HEK293T (cell line): Measurements from ENCODE around the gene NFE2L3.
"Not testable (repeated sequence)": the region's sequence is repeated elsewhere in the genome, so short reads cannot be mapped to it uniquely, and the experiment has no call there.

Source experiments
- CTCF ChIA-PET: fragments of 350-600 bp; formaldehyde crosslinking; extraction: SDS; loops from one replicate; lab custom pipeline; 2021; ENCODE audit warnings: antibody characterized with exemption, inconsistent platforms; lab: Yijun Ruan, JAX
- POLR2A ChIA-PET: fragments of 350-600 bp; formaldehyde crosslinking; extraction: SDS; loops from one replicate; lab custom pipeline; 2020; ENCODE audit warnings: antibody characterized with exemption, inconsistent platforms; lab: Yijun Ruan, JAX
- DNase-seq: peaks from one replicate; pipeline ENCODE4 v3.0.0; 2012; ENCODE audit warnings: mixed read lengths; ENCODE audit errors: extremely low spot score
- ARNT ChIP-seq: fragments of 450-650 bp; IDR thresholded peaks from 2 replicates; pipeline ENCODE4 v1.6.1; 2017; ENCODE audit warnings: mild to moderate bottlenecking
- CTBP1 ChIP-seq: fragments of 450-650 bp; IDR thresholded peaks from 2 replicates; pipeline ENCODE4 v1.6.1; 2016; ENCODE audit warnings: borderline replicate concordance
- ELF4 ChIP-seq: fragments of 450-650 bp; IDR thresholded peaks from 2 replicates; pipeline ENCODE4 v1.6.1; 2017; ENCODE audit warnings: antibody characterized with exemption
- FOXA1 ChIP-seq: fragments of 450-650 bp; IDR thresholded peaks from 2 replicates; pipeline ENCODE4 v1.6.1; 2016; ENCODE audit warnings: mild to moderate bottlenecking
- FOXK2 ChIP-seq: fragments of 450-650 bp; IDR thresholded peaks from 2 replicates; pipeline ENCODE4 v1.6.1; 2016; ENCODE audit warnings: mild to moderate bottlenecking
- FOXM1 ChIP-seq: fragments of 450-650 bp; IDR thresholded peaks from 2 replicates; pipeline ENCODE4 v1.6.1; 2017; ENCODE audit warnings: mild to moderate bottlenecking, borderline replicate concordance
- HDGF ChIP-seq: fragments of 450-650 bp; IDR thresholded peaks from 2 replicates; pipeline ENCODE4 v1.6.1; 2017; ENCODE audit warnings: antibody characterized with exemption, borderline replicate concordance
- L3MBTL2 ChIP-seq: fragments of 450-650 bp; conservative IDR thresholded peaks from 2 replicates; pipeline ENCODE4 v1.6.1; 2016; ENCODE audit warnings: mild to moderate bottlenecking
- LEF1 ChIP-seq: fragments of 450-650 bp; IDR thresholded peaks from 2 replicates; pipeline ENCODE4 v1.6.1; 2017; ENCODE audit warnings: mild to moderate bottlenecking, borderline replicate concordance
- NFRKB ChIP-seq: fragments of 450-650 bp; IDR thresholded peaks from 2 replicates; pipeline ENCODE4 v1.6.1; 2016; ENCODE audit warnings: mild to moderate bottlenecking, moderate library complexity
- PKNOX1 ChIP-seq: fragments of 450-650 bp; IDR thresholded peaks from 2 replicates; pipeline ENCODE4 v1.6.1; 2016
- SP1 ChIP-seq: fragments of 450-650 bp; IDR thresholded peaks from 2 replicates; pipeline ENCODE4 v1.6.1; 2017
- TARDBP ChIP-seq: fragments of 450-650 bp; IDR thresholded peaks from 2 replicates; pipeline ENCODE4 v1.6.1; 2016
- ZNF384 ChIP-seq: fragments of 450-650 bp; IDR thresholded peaks from 2 replicates; pipeline ENCODE4 v1.6.1; 2016

Gene NFE2L3

GRCh38 chr7:26151650-26151952 lies 397 bp upstream of the NFE2L3 start:
- CTCF ChIA-PET: interaction anchor here (1.1 kb wide), 1 partner anchor 61 kb away, joined by 4 read pairs; no protein-coding TSS in a partner anchor
- no peak for DNase-seq
- TF ChIP-seq CTBP1 (no peak), PKNOX1 (no peak), NFRKB (no peak)
- POLR2A ChIA-PET: interaction anchor here (0.7 to 1.6 kb wide), 17 partner anchors 9 to 219 kb away, joined by 3 to 13 read pairs (median 4); partner anchors contain the start of genes CBX3 and HNRNPA2B1

DNA sequence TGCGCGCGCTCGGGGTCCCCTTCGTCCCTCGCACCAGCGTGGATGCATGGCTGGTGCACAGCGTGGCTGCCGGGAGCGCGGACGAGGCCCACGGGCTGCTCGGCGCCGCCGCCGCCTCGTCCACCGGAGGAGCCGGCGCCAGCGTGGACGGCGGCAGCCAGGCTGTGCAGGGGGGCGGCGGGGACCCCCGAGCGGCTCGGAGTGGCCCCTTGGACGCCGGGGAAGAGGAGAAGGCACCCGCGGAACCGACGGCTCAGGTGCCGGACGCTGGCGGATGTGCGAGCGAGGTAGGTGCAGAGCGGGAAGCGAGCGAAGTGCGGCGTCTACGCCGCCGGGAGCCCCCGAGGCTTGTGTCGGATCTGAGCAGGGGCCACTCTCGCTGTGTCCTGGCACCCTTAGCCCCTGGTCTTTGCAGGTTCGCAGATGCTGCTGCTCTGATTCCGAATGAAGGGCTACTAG lies 813 bp downstream of the NFE2L3 start:
- DNase-seq: not testable (repeated sequence)
- CTCF ChIA-PET: interaction anchor here (1.1 kb wide), 1 partner anchor 62 kb away, joined by 4 read pairs; no protein-coding TSS in a partner anchor
- POLR2A ChIA-PET: interaction anchor here (0.9 to 1.6 kb wide), 10 partner anchors 7 to 132 kb away, joined by 3 to 13 read pairs (median 4); partner anchors contain the start of gene HNRNPA2B1

DNA sequence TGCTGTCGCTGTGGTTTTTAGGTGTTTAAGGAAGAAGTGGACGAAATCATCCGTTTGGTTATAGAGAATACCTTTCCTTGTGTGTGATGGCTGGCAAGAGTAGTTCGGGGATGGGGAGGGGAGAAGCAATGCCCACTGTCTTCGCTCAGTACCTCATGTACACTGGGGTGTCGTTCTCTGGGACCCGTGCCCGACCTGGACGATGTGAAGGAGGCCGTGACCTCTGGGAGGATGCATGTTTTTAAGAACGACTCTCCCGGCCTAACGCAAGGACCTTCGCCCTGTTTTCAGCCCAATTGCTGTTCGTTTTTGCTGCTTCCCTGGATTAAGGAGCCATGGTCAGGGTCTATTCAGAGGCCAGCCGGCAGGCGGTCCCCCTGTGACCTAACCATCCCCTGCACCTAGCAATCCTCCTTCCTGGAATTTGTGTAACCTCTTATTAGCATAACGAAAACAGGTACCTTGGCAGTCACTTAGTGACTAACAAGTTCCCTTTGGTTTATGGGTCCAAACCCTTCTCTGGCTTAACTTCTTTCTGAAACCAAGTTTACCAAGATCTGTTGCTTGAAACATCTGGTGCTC lies 1.3 kb downstream of the NFE2L3 start:
- ChIA-PET CTCF (no interaction called here), POLR2A (no interaction called here)
- TF ChIP-seq HDGF: no peak
- TF ChIP-seq CTBP1: no peak
- DNase-seq: no peak

GRCh38 chr7:26153823-26154783 lies 2.1 kb downstream of the NFE2L3 start:
- ChIA-PET POLR2A (no interaction called here), CTCF (no interaction called here)
- no peak for DNase-seq

DNA sequence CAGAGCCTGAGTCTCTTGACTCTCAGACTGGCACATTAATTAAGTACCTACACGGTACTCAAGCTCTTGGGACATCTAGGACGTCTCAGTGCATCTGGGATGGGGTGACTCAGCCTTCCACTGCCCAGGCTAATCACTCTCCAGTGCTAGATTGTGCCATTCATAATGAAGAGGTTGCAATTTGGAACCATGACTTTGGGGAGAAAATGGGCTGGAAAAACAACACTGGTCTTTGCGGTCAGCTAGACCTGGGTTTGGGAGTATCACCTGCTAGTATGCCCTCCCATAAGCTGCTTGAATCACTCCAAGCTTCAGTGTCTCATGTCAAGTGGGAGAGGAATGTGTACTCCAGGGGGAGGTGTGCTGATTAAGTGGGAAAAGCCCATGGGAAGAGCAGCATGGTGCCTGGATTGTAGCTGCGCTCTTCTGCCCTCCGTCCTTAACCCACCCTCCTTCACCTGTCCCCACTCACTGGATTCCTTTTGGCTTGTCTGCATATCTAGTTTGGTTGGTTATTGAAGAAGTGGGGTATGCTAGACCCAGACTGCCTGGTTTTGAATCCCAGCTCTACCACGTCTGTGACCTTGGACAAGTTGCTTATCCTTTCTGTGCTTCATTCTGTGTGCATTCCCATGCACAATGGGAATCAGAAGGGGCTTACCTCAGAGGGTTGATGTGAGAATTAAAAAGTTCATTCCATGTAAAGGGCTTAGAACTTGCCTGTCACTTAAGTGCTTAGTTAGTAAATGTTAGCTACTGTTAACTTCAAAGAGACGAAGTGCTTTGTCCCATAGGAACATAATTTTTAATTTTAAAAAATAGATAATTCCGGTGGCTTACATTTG lies 3.8 kb downstream of the NFE2L3 start:
- TF ChIP-seq ZNF384 (no peak), TARDBP (no peak), HDGF (no peak), NFRKB (no peak), LEF1 (no peak), FOXM1 (no peak), SP1 (no peak), L3MBTL2 (no peak)
- ChIA-PET CTCF (interaction anchor here (0.6 to 1.4 kb wide), 3 partner anchors 14 to 263 kb away, joined by 3 to 7 read pairs (median 3); no protein-coding TSS in a partner anchor), POLR2A (interaction anchor here (0.7 to 1.2 kb wide), 2 partner anchors 11 to 27 kb away, joined by 3 read pairs; no protein-coding TSS in a partner anchor)
- DNase-seq: no peak

More at GRCh38 chr7:26153823-26154783, 2.1 kb downstream of the NFE2L3 start:
- no peak for TF ChIP-seq ELF4

DNA sequence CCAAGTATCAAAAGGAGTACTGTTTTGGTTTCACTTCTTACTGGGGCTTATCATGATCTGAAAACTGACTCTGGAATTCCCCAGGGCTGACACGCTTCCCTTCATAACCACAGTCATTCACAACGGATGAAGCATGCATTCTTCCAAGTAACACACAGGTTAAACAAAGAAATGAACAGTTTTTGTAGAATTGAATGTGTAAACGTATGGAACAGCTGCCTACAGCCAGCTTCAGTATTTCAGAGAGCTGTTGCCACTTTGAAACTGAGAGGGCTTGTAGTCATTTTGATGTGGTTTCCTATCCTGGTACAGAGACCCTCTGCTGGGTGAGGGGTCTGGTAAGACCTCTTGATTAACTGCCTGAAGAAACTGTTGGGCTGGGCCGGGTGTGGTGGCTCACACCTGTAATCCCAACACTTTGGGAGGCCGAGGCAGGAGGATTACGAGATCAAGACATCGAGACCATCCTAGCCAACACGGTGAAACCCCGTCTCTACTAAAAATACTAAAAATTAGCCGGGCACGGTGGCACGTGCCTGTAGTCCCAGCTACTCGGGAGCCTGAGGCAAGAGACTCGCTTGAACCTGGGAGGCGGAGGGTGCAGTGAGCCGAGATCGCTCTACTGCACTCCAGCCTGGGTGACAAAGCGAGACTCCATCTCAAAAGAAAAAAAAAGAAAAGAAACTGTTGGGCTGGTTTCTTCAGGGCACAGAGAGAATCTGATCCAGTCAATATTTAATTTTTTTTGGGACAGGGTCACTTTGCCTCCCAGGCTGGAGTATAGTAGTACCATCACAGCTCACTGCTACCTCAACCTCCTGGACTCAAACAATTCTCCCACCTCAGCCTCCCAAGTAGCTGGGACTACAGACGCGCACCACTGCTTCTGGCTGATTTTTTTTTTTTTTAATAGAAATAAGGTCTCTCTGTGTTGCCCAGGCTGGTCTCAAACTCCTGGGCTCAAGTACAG lies 4.7 kb downstream of the NFE2L3 start:
- no peak for DNase-seq
- ChIA-PET POLR2A (interaction anchor here (0.7 kb wide), 1 partner anchor 24 kb away, joined by 3 read pairs; no protein-coding TSS in a partner anchor), CTCF (interaction anchor here (0.6 to 1.4 kb wide), 2 partner anchors 11 to 264 kb away, joined by 3 to 6 read pairs; no protein-coding TSS in a partner anchor)
- no peak for TF ChIP-seq FOXA1
- TF ChIP-seq TARDBP: no peak
- no peak for TF ChIP-seq FOXM1
- no peak for TF ChIP-seq FOXK2
- no peak for TF ChIP-seq LEF1
- no peak for TF ChIP-seq CTBP1
- no peak for TF ChIP-seq ARNT
- no peak for TF ChIP-seq NFRKB
- no peak for TF ChIP-seq ELF4
- no peak for TF ChIP-seq SP1
